ENCODE results near the gene HYCC1. TPM values are rescaled to one million over a fixed set of nuclear protein-coding genes. Genes with fewer than 3 reads are reported as not detected.
A peak's percentile ranks its signal among the peaks of the same experiment; 100 is the strongest.

Gene HYCC1
- total RNA-seq, 4 donors from 2014 or later, result 26.9 to 147 (median 72.0) TPM

GRCh38 chr7:22969010-22969431 lies 44.9 kb downstream of the HYCC1 start:
- Histone ChIP-seq H3K27ac (peak overlapping the region; percentile 81 to 87 (median 84)), H3K36me3 (no peaks in the 10 kb centered on the region)
- TF ChIP-seq CTCF (IDR thresholded peaks at IDR 0.05 in 4 of 5, conservative IDR thresholded peaks at IDR 0.05 in 1 of 5) (no peak), POLR2A (IDR thresholded peaks at IDR 0.05) (peak in 1 of 2 donors; percentile 24)

More at GRCh38 chr7:22969010-22969431, 44.9 kb downstream of the HYCC1 start:
- H3K9me3 ChIP-seq, result no peaks in the 10 kb centered on the region
- peaks cover 49% of the 10 kb centered on the region in 2 donors for H3K4me1 ChIP-seq
- intact Hi-C loops (cut with DNase I; ENCODE audit: low total_unique reads), result loop anchor here (2.0 to 5.0 kb wide), 2 partner anchors 120 to 147 kb away; partner anchors contain the start of gene TOMM7
- H3K4me3 ChIP-seq, result no peak overlapping the region
- H3K27me3 ChIP-seq, result no peaks in the 10 kb centered on the region
- in situ Hi-C loops (cut with MboI; ENCODE audit: low sequenced_read_pairs in 4 of 4), result no loop called here
- DNase-seq (peak; percentile 83 to 92), ATAC-seq (peak; percentile 86 to 91)

Other genes starting within 250 kb of the HYCC1 start
- gene TOMM7, start 191.3 kb downstream of the HYCC1 start, total RNA-seq, result 100 to 1,000 TPM; 124 to 235 (median 218) TPM
- 10 to 100 TPM; 12.2 to 21.4 (median 14.9) TPM for gene KLHL7, start 91.7 kb upstream of the HYCC1 start, total RNA-seq
- 10 to 100 TPM; 10.0 to 38.6 (median 15.6) TPM for gene NUP42, start 167.9 kb upstream of the HYCC1 start, total RNA-seq
- gene GPNMB, start 232.6 kb upstream of the HYCC1 start, total RNA-seq, result 10 to 100 TPM; 14.7 to 32.1 (median 17.3) TPM

Data from gastrocnemius medialis (tissue), 4 donors.